AG10803 (cell line): ENCODE results near the gene SLC2A5.

Source experiments
- DNase-seq: peaks from one replicate; pipeline ENCODE4 v3.0.0; 2010; ENCODE audit warnings: low read depth
- H3K4me3 ChIP-seq: 2 replicates; pipeline ENCODE4 v1.5.1; 2011; ENCODE audit warnings: mild to moderate bottlenecking, low read length, control low read depth
- CTCF ChIP-seq: conservative IDR thresholded peaks from 2 replicates; pipeline ENCODE4 v1.5.1; 2011; ENCODE audit warnings: mild to moderate bottlenecking, low read length, control low read depth, inconsistent platforms

Gene SLC2A5

GRCh38 chr1:9071554-9072235 is 2.3 kb upstream of the SLC2A5 start:
- TF ChIP-seq CTCF: no peak
- H3K4me3 ChIP-seq: no peak overlapping the region
- no peak for DNase-seq

- TF ChIP-seq CTCF: no peak
- no peak overlapping the region for H3K4me3 ChIP-seq
- DNase-seq: no peak
These were observed 1.1 kb upstream of the SLC2A5 start for GRCh38 chr1:9070486-9070885.

GRCh38 chr1:9068981-9069325 is 482 bp downstream of the SLC2A5 start:
- no peak for TF ChIP-seq CTCF
- H3K4me3 ChIP-seq: no peak overlapping the region
- no peak for DNase-seq

GRCh38 chr1:9066945-9067807 is 2.3 kb downstream of the SLC2A5 start:
- TF ChIP-seq CTCF: peak; percentile 12
- H3K4me3 ChIP-seq: no peak overlapping the region
- DNase-seq: peak; percentile 84

- no peak overlapping the region for H3K4me3 ChIP-seq
- TF ChIP-seq CTCF: no peak
- no peak for DNase-seq
These were observed 4.2 kb downstream of the SLC2A5 start for GRCh38 chr1:9065213-9065751.

GRCh38 chr1:9062846-9063245 is 6.6 kb downstream of the SLC2A5 start:
- no peak for TF ChIP-seq CTCF
- no peak overlapping the region for H3K4me3 ChIP-seq
- no peak for DNase-seq

GRCh38 chr1:9062021-9062471 is 7.4 kb downstream of the SLC2A5 start:
- no peak for TF ChIP-seq CTCF
- no peak overlapping the region for H3K4me3 ChIP-seq
- DNase-seq: no peak
